ENCODE measurements around the gene USP47.

DNA sequence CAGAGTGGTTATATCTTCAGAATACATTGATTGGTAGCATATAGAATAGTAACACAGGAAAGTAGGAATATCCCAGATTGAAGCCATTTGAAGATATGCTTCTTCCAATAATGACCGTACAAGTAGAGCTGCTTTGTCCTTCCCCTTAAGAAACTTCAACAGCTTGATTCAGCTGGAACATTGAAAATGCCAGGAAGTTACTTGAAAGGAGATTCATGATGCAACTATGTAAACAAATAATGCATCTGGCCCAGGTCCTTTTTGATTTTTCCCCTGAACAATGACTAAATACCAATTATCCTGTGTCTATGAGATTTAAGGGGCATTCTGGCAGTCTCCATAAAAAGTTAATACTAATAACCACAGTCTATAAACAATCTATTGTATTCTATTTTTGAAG, 163.7 kb downstream of the USP47 start:
- TF ChIP-seq, protein P1, sequence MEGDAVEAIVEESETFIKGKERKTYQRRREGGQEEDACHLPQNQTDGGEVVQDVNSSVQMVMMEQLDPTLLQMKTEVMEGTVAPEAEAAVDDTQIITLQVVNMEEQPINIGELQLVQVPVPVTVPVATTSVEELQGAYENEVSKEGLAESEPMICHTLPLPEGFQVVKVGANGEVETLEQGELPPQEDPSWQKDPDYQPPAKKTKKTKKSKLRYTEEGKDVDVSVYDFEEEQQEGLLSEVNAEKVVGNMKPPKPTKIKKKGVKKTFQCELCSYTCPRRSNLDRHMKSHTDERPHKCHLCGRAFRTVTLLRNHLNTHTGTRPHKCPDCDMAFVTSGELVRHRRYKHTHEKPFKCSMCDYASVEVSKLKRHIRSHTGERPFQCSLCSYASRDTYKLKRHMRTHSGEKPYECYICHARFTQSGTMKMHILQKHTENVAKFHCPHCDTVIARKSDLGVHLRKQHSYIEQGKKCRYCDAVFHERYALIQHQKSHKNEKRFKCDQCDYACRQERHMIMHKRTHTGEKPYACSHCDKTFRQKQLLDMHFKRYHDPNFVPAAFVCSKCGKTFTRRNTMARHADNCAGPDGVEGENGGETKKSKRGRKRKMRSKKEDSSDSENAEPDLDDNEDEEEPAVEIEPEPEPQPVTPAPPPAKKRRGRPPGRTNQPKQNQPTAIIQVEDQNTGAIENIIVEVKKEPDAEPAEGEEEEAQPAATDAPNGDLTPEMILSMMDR (IDR thresholded peaks at IDR 0.05; ENCODE audit: borderline replicate concordance, extremely low read depth, low read length, poor library complexity, severe bottlenecking): no peak
- TF ChIP-seq EZH2 (IDR thresholded peaks at IDR 0.05; ENCODE audit: borderline replicate concordance, low read depth, low read length, severe bottlenecking): no peak
